NCI-H510A (cell line): ENCODE measurements around the gene GRID2.

Experiments
- DNase-seq: peaks from one replicate; lab custom pipeline; 2025; lab: John Stamatoyannopoulos, UW

The GRID2 gene

DNA sequence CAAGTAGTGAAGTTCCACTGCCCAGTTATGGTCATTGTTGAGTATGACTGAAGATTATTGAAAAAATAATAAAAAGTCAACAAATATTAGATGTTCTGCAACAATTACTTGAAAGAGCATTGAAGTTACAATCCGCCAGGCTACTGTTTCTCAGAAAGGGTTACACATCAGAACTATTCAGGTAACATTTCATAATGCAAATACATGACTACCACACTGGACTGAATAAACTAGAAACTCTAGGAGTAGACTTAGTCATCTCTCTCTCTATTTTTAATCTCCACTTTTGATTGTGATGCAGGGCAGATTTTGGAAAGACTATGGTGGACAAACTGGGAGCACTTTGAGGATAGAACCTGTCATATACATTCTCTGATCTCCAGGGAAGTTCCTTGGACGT is 776.5 kb downstream of the GRID2 start:
- DNase-seq = no peak

DNA sequence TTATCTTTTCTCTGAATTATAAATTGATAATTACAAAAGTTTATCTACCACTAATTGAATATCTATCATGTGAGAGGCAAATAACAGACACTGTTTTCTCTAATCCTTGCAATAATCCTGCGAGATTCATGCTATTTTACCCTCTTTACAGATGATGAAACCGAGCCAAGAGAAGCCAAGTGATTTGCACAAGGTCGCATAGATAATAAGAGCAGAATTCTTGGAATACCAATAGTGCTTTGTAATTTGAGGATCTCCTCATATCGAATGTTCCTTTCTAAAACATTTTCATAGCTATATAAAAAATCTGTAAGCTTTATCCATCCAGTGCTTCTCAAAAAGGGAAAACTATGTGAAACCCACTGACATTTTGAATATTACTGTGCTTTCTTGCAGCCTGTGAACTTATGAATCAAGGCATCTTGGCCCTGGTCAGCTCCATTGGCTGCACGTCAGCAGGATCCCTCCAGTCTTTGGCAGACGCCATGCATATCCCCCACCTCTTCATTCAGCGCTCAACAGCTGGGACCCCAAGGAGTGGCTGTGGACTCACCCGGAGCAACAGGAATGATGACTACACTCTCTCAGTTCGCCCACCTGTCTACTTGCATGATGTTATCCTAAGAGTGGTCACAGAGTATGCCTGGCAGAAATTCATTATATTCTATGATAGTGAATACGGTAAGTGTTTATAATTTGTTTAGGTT is 781.0 kb downstream of the GRID2 start:
- DNase-seq = no peak

DNA sequence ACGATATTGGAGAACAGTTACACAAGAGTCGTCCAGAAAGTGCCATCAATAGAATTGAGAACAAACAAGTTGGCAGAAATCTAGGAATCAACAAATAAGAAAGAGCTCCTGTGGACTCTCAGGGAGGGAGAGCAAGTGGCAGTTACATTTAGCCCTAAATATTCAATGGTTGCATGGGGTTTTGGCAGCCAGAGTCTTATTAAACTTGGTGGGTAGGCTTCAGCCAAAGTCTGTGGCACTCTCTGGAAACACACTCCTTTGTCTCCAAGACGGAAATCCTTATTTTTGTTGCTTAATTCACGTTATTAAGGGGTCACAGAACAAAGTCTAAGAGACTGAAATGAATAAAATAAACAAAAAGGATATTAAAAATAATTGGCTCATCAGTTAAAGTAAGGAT is 782.6 kb downstream of the GRID2 start:
- DNase-seq = no peak

DNA sequence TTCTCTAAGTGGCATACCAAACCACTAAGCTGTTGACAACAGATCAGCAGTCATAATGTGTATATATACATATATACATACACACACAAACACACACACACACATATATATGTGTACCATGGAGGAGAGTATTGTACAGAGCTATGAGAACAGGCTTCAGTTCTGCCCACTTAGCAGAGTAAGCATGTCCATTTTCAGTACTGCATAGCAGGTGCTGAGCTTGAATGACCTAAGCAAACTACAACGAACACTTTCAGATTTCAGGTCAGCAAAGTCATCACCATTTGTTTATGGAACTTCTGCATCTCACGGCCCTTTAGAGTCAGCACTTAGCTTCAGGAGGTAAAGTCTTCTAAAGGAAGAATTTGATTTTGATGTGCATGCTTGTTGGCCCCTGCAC is 789.0 kb downstream of the GRID2 start:
- no peak for DNase-seq

DNA sequence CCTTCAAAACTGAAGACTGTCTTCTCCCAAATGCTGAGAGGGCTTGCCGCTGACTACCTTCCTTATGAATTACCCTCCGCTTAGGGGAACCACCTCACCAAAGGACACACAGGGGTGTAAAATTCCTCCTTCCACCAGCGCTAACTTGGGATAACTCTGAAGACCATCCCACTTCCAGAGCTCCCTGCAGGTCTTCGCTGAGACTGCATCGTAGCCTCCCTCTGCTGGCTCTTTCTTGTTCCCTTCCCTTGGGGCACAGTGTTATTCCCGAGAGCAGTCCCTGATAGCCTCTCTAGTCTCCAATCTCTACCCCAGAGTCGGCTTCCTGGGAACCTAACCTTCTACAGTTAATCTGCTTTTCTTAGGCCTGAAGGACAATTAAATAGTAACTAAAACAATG is 799.3 kb downstream of the GRID2 start:
- DNase-seq = no peak

DNA sequence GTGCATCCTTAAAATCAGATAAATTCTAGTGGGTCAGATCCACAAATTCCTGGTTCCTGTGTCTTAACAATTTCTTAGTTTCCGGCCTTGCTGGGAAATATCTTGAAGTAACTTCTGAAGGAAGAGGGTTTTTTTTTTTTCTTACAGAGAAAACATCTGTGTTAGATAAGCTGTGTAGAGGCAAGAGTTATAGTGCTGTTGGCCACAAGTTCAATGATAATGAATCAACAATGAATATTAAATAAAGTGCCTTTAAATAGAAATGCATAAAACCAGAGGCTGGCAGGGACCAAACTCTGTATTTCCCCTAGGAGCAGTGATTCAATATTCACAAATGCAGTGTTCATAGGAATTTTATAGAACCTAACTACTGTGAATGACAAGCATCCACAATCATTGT is 812.9 kb downstream of the GRID2 start:
- DNase-seq = no peak

DNA sequence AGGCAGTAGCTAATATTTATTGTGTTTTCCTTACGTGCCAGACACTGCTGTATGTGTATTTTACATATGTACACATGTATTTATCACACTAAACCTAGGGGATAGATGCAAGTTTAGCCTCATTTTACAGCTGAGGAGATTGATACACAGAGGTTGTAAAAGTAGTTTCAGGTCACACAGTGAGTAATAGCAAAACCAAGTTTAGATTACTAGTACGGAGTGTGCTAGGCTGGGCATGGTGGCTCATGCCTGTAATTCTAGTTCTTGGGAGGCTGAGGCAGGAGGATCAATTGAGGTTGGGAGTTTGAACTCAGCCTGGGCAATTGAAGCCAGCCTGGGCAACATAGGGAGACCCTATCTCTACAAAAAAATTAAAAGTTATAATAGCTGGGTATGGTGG is 823.7 kb downstream of the GRID2 start:
- no peak for DNase-seq

DNA sequence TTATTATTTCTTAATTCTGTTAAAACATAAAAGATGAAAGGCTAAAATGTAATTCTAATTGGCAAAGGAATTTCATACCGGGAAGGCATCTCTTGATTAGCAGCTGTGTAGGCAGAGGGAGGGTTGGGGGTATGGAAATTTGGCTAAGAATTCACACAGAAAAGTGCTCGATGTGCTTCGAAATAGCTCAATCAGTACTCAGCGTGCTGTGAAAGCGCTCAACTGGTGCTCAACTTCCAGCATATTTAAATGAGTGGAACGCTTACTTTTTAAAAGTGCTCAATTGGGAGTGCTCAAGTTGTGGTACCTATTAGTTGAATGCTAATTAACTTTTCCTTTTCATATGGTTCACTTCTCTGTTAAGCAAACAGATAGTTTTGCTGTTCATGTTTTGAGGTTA is 828.9 kb downstream of the GRID2 start:
- no peak for DNase-seq

DNA sequence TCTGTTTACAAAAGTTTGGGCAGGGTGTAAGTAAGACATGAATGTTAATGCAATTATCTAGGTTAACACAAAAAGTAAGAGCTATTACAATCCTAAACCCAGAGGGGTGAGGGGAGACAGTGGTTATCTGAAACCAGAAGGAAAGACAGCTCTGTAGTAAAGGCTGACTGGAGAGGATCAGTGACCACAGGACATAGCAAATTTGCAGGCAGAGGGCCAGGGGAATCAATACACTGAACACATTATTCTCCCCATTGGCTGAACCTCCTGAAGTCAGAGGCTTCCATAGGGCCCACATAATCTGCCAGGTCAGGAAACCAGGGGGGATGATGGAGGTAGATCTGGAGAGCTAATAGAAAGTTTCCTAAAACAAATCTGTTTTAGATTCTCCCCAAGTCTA is 835.4 kb downstream of the GRID2 start:
- no peak for DNase-seq

DNA sequence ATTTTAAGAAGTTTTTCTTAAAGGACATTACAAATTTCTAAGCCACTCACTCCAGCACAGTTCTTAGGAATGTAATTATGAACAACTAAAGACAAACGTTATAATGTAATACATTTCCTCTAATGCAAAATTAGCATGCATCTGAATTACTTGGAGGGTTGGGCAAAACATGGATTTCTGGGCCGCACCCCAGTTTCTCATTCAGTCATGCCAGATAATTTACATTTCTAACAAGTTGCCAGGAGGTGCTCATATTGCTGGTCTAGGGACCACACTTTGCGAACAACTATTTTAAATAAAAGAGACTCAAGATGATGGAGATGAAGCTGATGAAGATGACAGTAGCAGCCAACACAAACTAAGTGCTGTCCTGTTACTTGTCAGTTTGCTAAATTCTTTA is 840.1 kb downstream of the GRID2 start:
- no peak for DNase-seq

DNA sequence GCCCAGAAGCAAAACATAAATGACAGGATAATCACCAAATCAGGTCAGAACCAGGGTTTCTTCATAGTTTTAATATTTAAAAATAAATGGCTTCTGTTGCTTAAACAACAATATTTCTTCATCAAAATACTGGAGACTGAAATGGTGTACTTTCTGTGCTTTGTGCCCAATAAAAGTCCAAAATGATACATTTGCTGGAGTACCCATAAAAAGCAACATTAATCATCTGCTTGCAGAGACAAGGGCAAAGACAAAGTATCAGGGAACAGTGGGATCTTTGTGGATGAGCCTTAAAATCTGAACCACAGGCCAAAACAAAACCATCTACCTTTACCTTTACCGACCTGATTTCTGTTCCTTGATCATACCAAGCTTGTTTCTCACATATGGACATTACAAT is 840.9 kb downstream of the GRID2 start:
- no peak for DNase-seq

DNA sequence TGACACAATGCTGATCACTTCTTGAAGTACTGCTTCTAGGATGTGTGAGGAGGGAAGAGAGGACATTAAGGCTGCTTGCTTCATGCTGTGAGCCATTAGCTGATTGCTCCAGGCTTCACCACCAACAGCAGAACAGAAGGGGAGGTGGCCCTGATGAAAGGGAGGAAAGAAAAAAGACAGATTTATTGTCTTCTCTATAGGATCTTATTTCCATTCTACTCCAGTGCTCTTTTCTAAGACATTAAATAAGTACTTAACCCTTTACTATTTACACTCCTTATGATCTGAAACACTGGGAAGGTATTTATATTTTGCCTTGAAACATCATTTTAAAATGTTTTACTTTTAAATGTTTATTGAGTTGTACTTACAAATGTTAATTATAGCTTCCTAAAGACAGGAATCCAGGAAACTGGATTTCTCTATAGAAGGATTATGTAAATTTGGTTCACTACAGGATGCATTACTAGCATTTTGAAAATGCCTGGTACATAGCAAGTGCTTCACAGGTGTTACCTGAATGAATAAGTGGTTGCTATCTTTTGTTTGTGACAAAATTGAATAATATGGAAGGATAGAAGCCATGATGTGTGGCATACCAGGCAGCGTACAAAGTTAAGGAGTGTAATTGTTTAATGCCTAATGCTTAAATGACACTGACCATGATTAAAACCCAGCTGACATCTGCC is 843.9 kb downstream of the GRID2 start:
- DNase-seq = no peak

DNA sequence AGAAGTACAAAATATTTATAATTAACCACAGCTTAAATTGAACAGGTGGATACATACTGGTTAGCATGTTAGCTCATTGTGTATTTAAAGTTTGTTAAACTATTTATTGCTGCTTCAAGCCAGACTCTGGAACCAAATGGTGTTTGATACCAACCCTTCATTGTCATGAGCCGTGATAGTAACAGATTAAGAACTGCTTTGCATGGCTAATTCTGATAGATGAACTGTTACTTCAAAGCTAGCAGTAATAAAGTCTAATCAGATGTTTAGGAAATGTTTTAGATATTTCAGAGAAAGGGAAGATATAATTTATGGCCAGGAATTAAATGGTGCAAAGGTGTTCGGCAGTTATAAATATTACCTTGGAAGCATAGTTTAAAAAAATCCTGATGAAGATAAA is 848.7 kb downstream of the GRID2 start:
- DNase-seq = no peak

DNA sequence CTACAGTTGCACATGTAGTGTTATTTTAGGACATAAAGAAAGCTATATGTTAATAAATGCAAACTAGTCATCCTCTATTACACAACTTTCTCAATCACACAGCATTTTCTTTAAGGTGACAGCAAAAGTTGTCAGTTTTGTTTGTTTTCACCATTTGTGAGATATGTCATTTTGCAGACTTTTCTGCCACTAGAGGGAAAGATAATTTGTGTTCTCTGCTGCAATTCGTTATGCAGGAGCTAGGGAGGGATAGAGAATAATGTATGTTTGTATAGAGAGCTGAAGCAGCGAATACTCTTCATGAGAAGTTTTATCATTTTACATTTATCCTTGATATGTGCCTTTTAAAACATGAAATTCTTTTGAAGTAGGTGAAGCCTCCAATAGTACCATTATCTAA is 854.2 kb downstream of the GRID2 start:
- DNase-seq = no peak

DNA sequence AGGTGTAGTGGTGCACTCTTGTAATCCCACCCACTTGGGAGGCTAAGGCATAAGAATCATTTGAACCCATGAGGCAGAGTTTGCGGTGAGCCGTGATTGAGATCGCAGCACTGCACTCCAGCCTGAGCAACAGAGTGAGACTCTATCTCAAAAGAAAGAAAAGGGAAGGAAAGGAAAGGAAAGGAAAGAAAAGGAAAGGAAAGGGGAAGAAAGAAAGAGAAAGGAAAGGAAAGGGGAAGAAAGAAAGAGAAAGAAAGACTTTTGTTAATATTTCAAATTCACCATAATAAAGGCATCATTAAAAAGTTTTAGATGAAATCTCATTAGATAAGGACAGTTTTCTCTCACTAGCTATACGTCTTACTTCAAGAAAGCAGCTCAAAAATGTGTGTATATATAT is 864.3 kb downstream of the GRID2 start:
- DNase-seq = no peak

DNA sequence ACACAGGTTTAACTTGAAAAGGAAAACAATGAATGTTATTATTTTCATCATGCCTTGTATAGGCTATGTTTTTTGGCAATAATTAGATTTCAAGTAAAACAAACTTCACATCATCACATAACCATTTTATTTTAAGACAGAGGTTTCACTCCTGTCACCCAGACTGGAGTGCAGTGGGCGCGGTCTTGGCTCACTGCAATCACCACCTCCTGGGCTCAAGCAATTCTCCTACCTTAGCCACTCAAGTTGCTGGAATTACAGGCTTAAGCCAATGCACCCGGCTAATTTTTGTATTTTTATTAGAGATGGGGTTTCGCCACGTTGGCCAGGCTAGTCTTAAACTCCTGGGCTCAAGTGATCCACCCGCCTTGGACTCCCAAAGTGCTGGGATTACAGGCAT is 866.2 kb downstream of the GRID2 start:
- no peak for DNase-seq

DNA sequence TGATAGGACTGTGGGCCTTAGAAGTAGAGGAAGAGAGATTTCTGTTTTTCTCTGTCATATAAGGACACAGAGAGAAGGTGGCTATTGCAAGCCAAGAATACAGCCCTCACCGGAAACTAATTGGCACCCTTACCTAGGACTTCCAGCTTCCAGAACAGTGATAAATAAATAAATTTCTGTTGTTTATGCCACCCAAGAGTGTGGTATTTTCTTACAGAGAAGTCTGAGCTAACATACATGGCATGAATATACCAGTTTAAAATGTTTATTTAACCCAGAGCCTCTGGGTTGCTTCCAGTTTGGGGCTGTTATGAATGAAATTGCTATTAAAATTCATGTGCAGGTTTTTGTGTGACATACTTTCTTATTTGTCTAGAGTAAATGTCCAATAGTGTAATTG is 870.8 kb downstream of the GRID2 start:
- no peak for DNase-seq

DNA sequence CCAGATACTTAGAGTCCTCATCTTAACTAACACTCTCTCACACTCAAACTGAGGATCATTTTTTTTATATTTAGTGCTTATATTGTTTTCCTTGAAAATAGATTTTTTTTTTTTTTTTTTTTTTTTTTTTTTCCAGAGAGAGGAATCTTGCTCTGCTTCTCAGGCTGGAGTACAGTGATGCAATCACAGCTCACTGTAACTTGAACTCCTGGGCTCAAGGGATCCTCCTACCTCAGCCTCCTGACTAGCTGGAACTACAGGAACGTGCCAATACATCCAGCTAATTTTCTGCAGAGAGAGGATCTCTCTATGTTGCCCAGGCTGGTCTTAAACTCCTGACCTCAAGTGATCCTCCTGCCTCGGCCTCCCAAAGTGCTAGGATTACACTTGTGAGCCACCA is 874.5 kb downstream of the GRID2 start:
- no peak for DNase-seq

DNA sequence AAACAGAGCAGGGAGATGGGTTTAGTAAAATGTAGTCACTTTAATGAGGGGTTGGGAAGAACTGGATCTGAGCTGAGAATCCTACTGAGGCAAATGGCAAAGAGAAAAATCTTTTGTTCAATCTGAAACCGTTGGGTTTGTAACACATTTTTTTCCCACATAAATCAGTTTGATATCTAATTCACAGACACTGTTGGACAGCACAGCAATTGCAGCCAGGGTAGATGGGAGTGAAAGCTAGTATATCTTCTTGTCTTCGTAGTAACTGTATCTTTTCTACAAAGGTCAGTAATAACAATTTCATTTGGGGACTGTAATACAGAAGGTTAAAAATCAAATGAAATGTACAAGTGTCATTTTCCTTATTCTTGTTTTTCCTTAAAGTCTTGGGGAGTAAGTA is 875.3 kb downstream of the GRID2 start:
- no peak for DNase-seq

DNA sequence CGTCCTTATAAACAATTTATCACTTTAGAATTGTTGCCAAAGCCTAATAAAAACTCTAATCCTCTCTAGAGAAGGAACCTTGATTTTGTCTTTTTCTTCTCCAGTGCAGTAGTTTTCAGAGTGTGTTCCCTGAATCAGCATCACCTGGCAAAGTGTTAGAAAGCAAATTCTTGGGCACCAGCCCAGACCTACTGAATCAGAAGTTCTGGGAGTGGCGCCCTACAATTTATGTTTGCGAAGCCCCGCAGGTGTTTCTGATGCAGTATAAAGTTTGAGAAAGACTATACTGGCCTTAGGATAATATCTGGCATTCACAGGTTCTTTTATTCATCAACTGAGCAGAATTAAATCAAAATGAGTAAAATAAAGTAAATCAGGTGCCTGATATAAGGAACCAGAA is 879.0 kb downstream of the GRID2 start:
- no peak for DNase-seq

DNA sequence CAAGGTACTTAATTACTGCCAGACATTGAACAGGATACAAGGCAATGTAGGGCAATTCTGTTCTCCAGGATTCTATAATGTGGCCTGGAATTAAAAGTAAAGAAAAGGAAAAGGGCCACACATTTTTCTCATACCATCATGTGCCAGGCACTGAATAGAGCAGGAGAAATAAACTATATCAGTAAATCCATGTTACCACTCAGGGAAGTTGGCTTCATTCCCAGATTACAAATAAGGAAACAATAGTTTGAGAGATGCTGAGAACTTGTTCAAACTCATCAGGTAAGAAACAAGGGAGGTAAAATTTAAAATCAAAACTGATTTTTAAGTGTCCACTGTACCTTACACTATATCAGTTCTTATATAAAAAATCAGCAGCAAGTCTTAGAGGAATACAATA is 879.8 kb downstream of the GRID2 start:
- DNase-seq = peak; percentile 41

DNA sequence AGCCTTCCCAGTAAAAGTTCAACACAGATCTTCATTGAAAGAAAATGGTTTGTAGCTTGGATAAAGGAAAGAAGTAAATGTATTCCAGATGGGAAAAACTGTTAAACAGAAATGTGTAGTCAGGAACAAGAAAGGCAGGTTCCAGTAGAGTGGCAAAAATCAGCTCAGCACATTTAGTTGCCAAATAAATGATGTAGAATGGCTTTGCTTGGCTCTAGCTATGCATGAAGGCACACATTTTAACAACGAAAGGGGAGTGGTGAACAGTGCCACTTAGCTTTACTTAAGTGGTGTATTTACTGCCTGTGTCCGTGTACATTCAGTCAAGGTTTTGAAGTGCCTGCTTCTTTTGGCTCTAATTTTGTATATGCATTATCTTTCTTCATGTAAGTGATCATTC is 880.3 kb downstream of the GRID2 start:
- peak; percentile 59 for DNase-seq

DNA sequence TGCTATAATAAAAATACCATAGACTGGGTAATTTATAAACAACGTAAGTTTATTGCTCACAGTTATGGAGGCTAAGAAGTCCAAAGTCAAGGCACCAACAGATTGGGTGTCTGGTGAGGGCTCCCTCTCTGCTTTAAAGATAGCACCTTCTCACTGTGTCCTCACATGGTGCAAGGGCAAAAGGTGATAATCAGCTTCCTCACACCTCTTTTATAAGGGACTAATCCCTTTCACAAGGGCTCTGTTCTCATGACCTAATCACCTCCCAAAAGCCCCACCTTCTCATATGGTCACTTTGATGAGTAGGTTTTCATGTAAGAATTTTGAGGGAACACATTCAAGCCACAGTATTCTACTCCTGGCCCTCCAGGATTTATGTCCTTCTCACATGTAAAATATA is 883.1 kb downstream of the GRID2 start:
- no peak for DNase-seq

DNA sequence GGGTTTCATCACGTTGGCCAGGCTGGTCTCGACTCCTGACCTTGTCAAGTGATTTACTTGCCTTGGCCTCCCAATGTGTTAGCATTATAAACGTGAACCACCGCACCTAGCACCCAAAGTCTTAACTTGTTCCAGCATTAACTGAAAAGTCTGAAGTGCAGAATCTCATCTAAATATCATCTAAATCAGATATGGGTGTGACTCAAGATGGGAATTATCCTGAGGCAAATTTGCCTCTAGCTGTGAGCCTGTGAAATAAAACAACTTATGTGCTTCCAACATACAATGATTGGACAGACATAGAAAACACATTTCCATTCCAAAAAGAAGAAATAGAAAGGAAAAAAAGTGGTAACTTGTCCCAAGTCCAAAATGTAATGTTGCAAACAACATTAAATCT is 883.7 kb downstream of the GRID2 start:
- DNase-seq = no peak
